SJSA1 (cell line): Measurements from ENCODE around the gene RPP21. TPM values are rescaled to one million over a fixed set of nuclear protein-coding genes. Genes with fewer than 3 reads are reported as not detected.
"Not testable (repeated sequence)": the region's sequence is repeated elsewhere in the genome, so short reads cannot be mapped to it uniquely, and the experiment has no call there.

Experiments
- DNase-seq, 2 experiments: peaks; one replicate each; pipeline ENCODE4 v3.0.0-alpha.2; 2015 to 2020; ENCODE audit warnings: low spot score in 2 of 2, low read depth in 1 of 2
- H3K27ac ChIP-seq: fragments of 250-450 bp; sonication (Bioruptor Pico); 2 replicates; pipeline ENCODE4 v1.5.1; 2020; ENCODE audit warnings: mild to moderate bottlenecking, moderate library complexity
- H3K27me3 ChIP-seq: fragments of 250-450 bp; sonication (Bioruptor Pico); replicated peaks from 2 replicates; pipeline ENCODE4 v1.5.1; 2020; ENCODE audit warnings: mild to moderate bottlenecking, moderate library complexity
- H3K36me3 ChIP-seq: fragments of 250-450 bp; sonication (Bioruptor Pico); 2 replicates; pipeline ENCODE4 v1.5.1; 2020; ENCODE audit warnings: mild to moderate bottlenecking
- H3K4me1 ChIP-seq: fragments of 250-450 bp; sonication (Bioruptor Pico); replicated peaks from 2 replicates; pipeline ENCODE4 v1.6.1; 2021; ENCODE audit warnings: mild to moderate bottlenecking
- H3K4me3 ChIP-seq: fragments of 250-450 bp; sonication (Bioruptor Pico); 2 replicates; pipeline ENCODE4 v1.5.1; 2020; ENCODE audit warnings: mild to moderate bottlenecking
- H3K9me3 ChIP-seq: fragments of 250-450 bp; sonication (Bioruptor Pico); replicated peaks from 2 replicates; pipeline ENCODE4 v1.5.1; 2020; ENCODE audit warnings: mild to moderate bottlenecking
- total RNA-seq: library from RNA; depleted of rRNA; stranded (reverse); fragments of >200 nt; shearing (Covaris generic); gene quantifications from 2 replicates; pipeline ENCODE4 v1.2.3, GENCODE V29; 2014; rRNA removed

Gene RPP21
- total RNA-seq, 1 experiment from 2014 or later = 41.0 TPM

DNA sequence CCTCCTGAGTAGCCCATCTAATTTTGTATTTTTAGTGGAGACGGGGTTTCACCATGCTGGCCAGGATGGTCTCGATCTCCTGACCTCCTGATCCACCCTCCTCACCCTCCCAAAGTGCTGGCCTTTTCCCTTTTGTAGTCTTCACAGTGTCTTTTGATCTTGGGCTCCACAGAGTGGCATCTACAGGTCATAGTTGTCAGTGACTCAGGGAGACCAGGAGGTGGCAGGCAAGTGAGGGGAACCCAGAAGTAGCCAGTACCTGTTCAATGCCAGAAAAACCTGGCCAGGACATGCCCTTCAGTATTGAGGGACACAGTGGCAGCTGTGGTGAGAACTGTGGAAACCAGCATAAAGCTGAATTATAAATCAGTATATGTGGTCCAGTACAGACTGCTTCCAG is 19.6 kb downstream of the RPP21 start:
- no peaks in the 10 kb centered on the region; the same call in 1 of the 2 replicates for H3K9me3 ChIP-seq
- H3K4me1 ChIP-seq = no peaks in the 10 kb centered on the region
- H3K36me3 ChIP-seq = no peaks in the 10 kb centered on the region
- peaks cover 67% of the 10 kb centered on the region for H3K27me3 ChIP-seq
- no peak overlapping the region for H3K27ac ChIP-seq
- DNase-seq = no peak
- H3K4me3 ChIP-seq = no peak overlapping the region

DNA sequence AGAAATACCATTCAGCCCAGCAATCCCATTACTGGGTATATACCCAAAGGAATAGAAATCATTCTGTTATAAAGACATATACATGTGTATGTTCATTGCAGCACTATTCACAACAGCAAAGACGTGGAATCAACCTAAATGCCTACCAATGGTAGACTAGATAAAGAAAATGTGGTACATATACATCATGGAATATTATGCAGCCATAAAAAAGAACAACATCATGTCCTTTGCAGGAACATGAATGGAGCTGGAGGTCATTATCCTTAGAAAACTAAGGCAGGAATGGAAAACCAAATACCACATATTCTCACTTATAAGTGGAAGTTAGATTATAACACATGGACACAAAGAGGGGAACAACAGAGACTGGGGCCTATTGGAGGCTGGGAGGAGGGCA is 24.3 kb downstream of the RPP21 start:
- not testable (repeated sequence) for H3K4me3 ChIP-seq, DNase-seq, H3K36me3 ChIP-seq, H3K27ac ChIP-seq, H3K9me3 ChIP-seq, H3K4me1 ChIP-seq
- H3K27me3 ChIP-seq = peaks cover 47% of the 10 kb centered on the region

- no peak for DNase-seq
- no peaks in the 10 kb centered on the region for H3K4me1 ChIP-seq
- H3K36me3 ChIP-seq = no peaks in the 10 kb centered on the region
- no peaks in the 10 kb centered on the region for H3K9me3 ChIP-seq
- H3K27ac ChIP-seq = no peak overlapping the region
- H3K27me3 ChIP-seq = peaks cover 25% of the 10 kb centered on the region
- H3K4me3 ChIP-seq = no peak overlapping the region
These were observed 33.5 kb downstream of the RPP21 start for GRCh38 chr6:30378290-30378937.

GRCh38 chr6:30380464-30380863 is 35.5 kb downstream of the RPP21 start:
- no peak for DNase-seq
- peaks cover 20% of the 10 kb centered on the region for H3K27me3 ChIP-seq

DNA sequence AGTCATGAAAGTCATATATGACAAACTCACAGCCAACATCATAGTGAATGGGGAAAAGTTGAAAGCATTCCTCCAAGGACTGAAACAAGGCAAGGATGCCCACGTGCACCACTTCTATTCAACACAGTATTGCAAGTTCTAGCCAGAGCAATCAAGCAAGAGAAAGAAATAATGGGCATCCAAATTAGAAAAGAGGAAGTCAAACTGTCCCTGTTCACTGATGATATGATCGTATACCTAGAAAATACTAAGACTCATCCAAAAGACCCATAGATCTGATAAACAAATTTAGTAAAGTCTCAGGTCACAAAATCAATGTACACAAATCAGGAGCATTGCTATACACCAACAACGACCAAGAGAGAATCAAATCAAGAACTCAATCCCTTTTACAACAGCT is 41.2 kb downstream of the RPP21 start:
- Histone ChIP-seq H3K4me1 (no peaks in the 10 kb centered on the region), H3K4me3 (no peak overlapping the region), H3K9me3 (no peaks in the 10 kb centered on the region), H3K27ac (no peak overlapping the region), H3K27me3 (peaks cover 52% of the 10 kb centered on the region), H3K36me3 (no peaks in the 10 kb centered on the region)
- no peak for DNase-seq

More at GRCh38 chr6:30380464-30380863, 35.5 kb downstream of the RPP21 start:
- Histone ChIP-seq H3K36me3 (no peaks in the 10 kb centered on the region), H3K4me1 (no peaks in the 10 kb centered on the region), H3K4me3 (no peak overlapping the region), H3K9me3 (no peaks in the 10 kb centered on the region), H3K27ac (no peak overlapping the region)

GRCh38 chr6:30391240-30391639 is 46.3 kb downstream of the RPP21 start:
- DNase-seq = no peak

DNA sequence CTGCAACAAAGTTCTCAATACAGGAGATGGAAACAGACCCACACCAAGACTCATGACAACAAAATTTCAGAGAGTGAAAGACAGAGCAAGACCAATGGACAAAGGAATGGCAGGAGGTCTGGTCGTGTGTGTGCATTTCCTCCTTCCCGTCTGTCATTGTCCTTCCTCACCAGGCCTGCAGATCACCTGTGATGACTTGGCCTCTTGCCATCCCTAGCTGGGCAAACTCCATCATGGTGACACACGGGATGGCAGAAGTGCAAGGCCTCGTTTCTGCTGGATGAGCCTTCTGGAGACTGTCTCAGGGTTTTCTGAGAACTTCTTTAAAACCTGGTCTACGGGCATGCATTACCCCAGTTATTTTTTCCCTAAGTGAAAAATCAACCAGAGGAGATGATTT is 49.2 kb downstream of the RPP21 start:
- Histone ChIP-seq H3K27ac (no peak overlapping the region), H3K9me3 (no peaks in the 10 kb centered on the region), H3K4me3 (no peak overlapping the region), H3K27me3 (peaks cover 59% of the 10 kb centered on the region), H3K36me3 (no peaks in the 10 kb centered on the region), H3K4me1 (no peaks in the 10 kb centered on the region)
- DNase-seq = no peak

More at GRCh38 chr6:30391240-30391639, 46.3 kb downstream of the RPP21 start:
- H3K36me3 ChIP-seq = no peaks in the 10 kb centered on the region
- peaks cover 72% of the 10 kb centered on the region for H3K27me3 ChIP-seq
- H3K4me1 ChIP-seq = no peaks in the 10 kb centered on the region
- no peaks in the 10 kb centered on the region for H3K9me3 ChIP-seq
- H3K4me3 ChIP-seq = no peak overlapping the region
- no peak overlapping the region for H3K27ac ChIP-seq

Other genes starting within 250 kb of the RPP21 start
- gene TRIM31, start 232.1 kb upstream of the RPP21 start, total RNA-seq = not detected in 2 replicates
- not detected in 2 replicates for gene TRIM40, start 209.0 kb upstream of the RPP21 start, total RNA-seq
- gene TRIM10, start 183.9 kb upstream of the RPP21 start, total RNA-seq = not detected in 2 replicates
- not detected in 2 replicates for gene TRIM15, start 181.6 kb upstream of the RPP21 start, total RNA-seq
- gene TRIM26, start 131.8 kb upstream of the RPP21 start, total RNA-seq = 27.2 and 56.4 TPM in 2 replicates
- 9.0 and 14.7 TPM in 2 replicates for gene TRIM39, start 18.2 kb upstream of the RPP21 start, total RNA-seq
- 214 and 294 TPM in 2 replicates for gene HLA-E, start 144.4 kb downstream of the RPP21 start, total RNA-seq
- gene GNL1, start 211.3 kb downstream of the RPP21 start, total RNA-seq = 20.9 and 49.5 TPM in 2 replicates
- 7.8 and 7.9 TPM in 2 replicates for gene PRR3, start 212.1 kb downstream of the RPP21 start, total RNA-seq
- gene ABCF1, start 226.3 kb downstream of the RPP21 start, total RNA-seq = 38.8 and 59.3 TPM in 2 replicates